Gastrocnemius medialis (tissue), 4 donors: Measurements from ENCODE around the gene GRP. TPM values are rescaled to one million over a fixed set of nuclear protein-coding genes. Genes with fewer than 3 reads are reported as not detected.

Experiments
- ATAC-seq, 2 donors: fragments of 150-250 bp; one replicate each; pipeline ENCODE4 v1.9.1; 2016
- DNase-seq, 2 donors: peaks; one replicate each; pipeline ENCODE4 v3.0.0-alpha.2; 2019
- H3K27ac ChIP-seq, 4 donors: fragments of 200-600 bp; sonication (generic); 1 replicate in 1 of 4; 2 replicates in 3 of 4; pipeline ENCODE4 v1.5.1; 2016 to 2018; ENCODE audit warnings: mild to moderate bottlenecking in 2 of 4, moderate library complexity in 1 of 4
- H3K27me3 ChIP-seq, 3 donors: fragments of 200-600 bp; sonication (generic) in 2 of 3; 1 replicate in 1 of 3; 2 replicates in 2 of 3; pipeline versions ENCODE4 v1.5.1 to v1.6.0; 2016 to 2019; ENCODE audit warnings: mild to moderate bottlenecking in 1 of 3, moderate library complexity in 1 of 3
- H3K36me3 ChIP-seq, 2 donors: fragments of 200-600 bp; sonication (generic) in 1 of 2; one replicate each; pipeline ENCODE4 v1.5.1; 2017 to 2018
- H3K4me1 ChIP-seq, 2 donors: fragments of 200-600 bp; sonication (generic) in 1 of 2; one replicate each; pipeline ENCODE4 v1.5.1; 2016 to 2017; ENCODE audit warnings: mild to moderate bottlenecking in 2 of 2
- H3K4me3 ChIP-seq, 4 donors: fragments of 200-600 bp; sonication (generic) in 3 of 4; 1 replicate in 1 of 4; 2 replicates in 3 of 4; pipeline ENCODE4 v1.5.1; 2016 to 2019; ENCODE audit warnings: mild to moderate bottlenecking in 2 of 4
- H3K9me3 ChIP-seq, 3 donors: fragments of 200-600 bp; sonication (generic) in 2 of 3; 1 replicate in 1 of 3; 2 replicates in 2 of 3; pipeline ENCODE4 v1.5.1; 2016 to 2019
- POLR2A ChIP-seq, 2 donors: fragments of 450-650 bp; IDR thresholded peaks; one replicate each; pipeline ENCODE4 v1.6.1; 2017; ENCODE audit warnings: antibody characterized with exemption in 2 of 2, mild to moderate bottlenecking in 2 of 2, moderate library complexity in 2 of 2
- in situ Hi-C, 4 donors: fragments of 200-750 bp; cut with MboI; loops; one replicate each; pipeline versions ENCODE4 v1.15.0 to v1.8.0; 2017; ENCODE audit warnings: low sequenced_read_pairs in 4 of 4
- intact Hi-C: fragments of 100-400 bp; cut with DNase I; formaldehyde crosslinking; loops from one replicate; pipeline ENCODE4 v1.15.1; 2023; ENCODE audit warnings: low total_unique reads
- total RNA-seq, 4 donors: library from RNA; depleted of rRNA; stranded (reverse); fragments of >200 nt; gene quantifications; one replicate each; pipeline versions ENCODE4 v1.1.0 to v1.2.3, GENCODE V29; 2016
- TF ChIP-seq, protein P1 (sequence below), 5 experiments: fragments of 450-650 bp in 3 of 5; fragments of 200-600 bp in 2 of 5; sonication (generic) in 2 of 5; IDR thresholded peaks in 4 of 5; conservative IDR thresholded peaks in 1 of 5; 1 replicate in 4 of 5; 2 replicates in 1 of 5; pipeline ENCODE4 v1.5.1; 2016 to 2019; ENCODE audit warnings: antibody characterized with exemption in 5 of 5, mild to moderate bottlenecking in 3 of 5, moderate library complexity in 3 of 5

GRP gene
- total RNA-seq, 4 donors from 2014 or later = not detected

DNA sequence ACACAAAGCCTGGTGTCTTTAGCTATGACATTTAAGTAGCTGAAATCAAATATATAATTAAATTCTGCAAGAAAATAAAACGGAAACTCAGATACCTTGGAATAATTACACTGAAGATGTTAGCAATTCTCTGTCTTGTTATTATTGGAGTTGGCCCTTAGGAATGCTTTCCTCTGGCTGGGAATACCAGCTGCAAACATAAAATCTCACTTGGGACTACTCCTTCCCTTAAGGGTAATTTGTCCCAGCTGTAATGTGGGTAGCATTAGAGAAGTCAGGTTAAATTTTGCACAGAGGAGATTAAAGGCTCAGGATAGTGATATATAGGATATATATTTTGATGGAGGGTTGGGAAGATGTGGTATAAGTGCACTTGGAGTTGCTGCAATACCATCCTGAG lies 37.3 kb upstream of the GRP start:
- H3K4me1 ChIP-seq = no peaks in the 10 kb centered on the region
- intact Hi-C loops (no loop called here), in situ Hi-C loops (no loop called here)
- no peaks in the 10 kb centered on the region for H3K9me3 ChIP-seq
- ATAC-seq (no peak), DNase-seq (no peak)
- H3K27ac ChIP-seq = no peak overlapping the region
- no peak overlapping the region for H3K4me3 ChIP-seq
- no peaks in the 10 kb centered on the region for H3K36me3 ChIP-seq
- TF ChIP-seq, protein P1, sequence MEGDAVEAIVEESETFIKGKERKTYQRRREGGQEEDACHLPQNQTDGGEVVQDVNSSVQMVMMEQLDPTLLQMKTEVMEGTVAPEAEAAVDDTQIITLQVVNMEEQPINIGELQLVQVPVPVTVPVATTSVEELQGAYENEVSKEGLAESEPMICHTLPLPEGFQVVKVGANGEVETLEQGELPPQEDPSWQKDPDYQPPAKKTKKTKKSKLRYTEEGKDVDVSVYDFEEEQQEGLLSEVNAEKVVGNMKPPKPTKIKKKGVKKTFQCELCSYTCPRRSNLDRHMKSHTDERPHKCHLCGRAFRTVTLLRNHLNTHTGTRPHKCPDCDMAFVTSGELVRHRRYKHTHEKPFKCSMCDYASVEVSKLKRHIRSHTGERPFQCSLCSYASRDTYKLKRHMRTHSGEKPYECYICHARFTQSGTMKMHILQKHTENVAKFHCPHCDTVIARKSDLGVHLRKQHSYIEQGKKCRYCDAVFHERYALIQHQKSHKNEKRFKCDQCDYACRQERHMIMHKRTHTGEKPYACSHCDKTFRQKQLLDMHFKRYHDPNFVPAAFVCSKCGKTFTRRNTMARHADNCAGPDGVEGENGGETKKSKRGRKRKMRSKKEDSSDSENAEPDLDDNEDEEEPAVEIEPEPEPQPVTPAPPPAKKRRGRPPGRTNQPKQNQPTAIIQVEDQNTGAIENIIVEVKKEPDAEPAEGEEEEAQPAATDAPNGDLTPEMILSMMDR (IDR thresholded peaks at IDR 0.05 in 4 of 5, conservative IDR thresholded peaks at IDR 0.05 in 1 of 5) = no peak
- TF ChIP-seq POLR2A (IDR thresholded peaks at IDR 0.05) = no peak
- H3K27me3 ChIP-seq = peaks cover 0 to 3% (median 0%) of the 10 kb centered on the region in 3 donors

DNA sequence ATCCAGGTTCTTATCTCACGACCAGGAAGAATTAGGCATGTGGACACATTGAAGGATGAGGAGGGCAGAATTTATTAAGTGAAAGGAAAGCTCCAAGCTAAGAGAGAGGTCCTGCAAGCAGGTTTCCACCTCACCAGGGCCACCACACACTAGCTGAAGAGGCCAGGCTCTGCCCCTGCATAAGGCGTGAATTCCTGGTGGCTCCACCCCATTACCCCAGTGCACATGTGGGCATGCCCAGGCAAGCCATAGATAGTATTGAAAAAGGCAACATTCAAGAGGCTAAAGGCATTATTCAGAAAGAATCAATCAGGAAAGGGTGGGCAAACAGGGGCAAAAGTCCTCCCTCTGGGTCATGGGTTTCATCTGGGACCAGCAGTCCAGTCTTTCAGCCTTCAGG lies 30.9 kb upstream of the GRP start:
- H3K36me3 ChIP-seq = no peaks in the 10 kb centered on the region
- no peaks in the 10 kb centered on the region for H3K9me3 ChIP-seq
- no peak overlapping the region for H3K27ac ChIP-seq
- TF ChIP-seq, protein P1 (IDR thresholded peaks at IDR 0.05 in 4 of 5, conservative IDR thresholded peaks at IDR 0.05 in 1 of 5) = no peak
- no peak for TF ChIP-seq POLR2A (IDR thresholded peaks at IDR 0.05)
- no peaks in the 10 kb centered on the region for H3K4me1 ChIP-seq
- DNase-seq (no peak), ATAC-seq (no peak)
- in situ Hi-C loops = no loop called here
- intact Hi-C loops = no loop called here
- no peaks in the 10 kb centered on the region for H3K27me3 ChIP-seq
- no peak overlapping the region for H3K4me3 ChIP-seq

DNA sequence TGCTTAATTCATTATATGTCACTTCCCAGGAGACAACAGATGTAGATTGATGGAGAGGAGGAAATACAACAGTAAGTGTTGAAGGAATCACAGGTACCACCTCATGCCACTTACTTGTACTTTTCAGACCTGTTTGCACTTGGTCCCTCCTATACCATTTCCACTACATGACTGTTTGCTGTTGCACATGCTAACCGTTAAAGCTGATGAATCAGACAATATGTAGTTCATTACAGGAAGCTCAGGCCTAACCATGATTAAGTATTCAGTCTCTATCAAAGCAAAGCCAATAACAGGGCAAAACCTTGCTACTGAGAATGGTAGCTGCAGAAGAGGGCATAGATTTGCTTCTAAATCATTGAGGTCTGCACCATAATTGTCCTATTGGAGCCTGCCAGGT lies 30.2 kb upstream of the GRP start:
- in situ Hi-C loops = no loop called here
- Histone ChIP-seq H3K4me3 (no peak overlapping the region), H3K27ac (no peak overlapping the region), H3K9me3 (no peaks in the 10 kb centered on the region), H3K4me1 (no peaks in the 10 kb centered on the region), H3K36me3 (no peaks in the 10 kb centered on the region), H3K27me3 (no peaks in the 10 kb centered on the region)
- no peak for TF ChIP-seq POLR2A (IDR thresholded peaks at IDR 0.05)
- TF ChIP-seq, protein P1 (IDR thresholded peaks at IDR 0.05 in 4 of 5, conservative IDR thresholded peaks at IDR 0.05 in 1 of 5) = no peak
- ATAC-seq (no peak), DNase-seq (no peak)
- intact Hi-C loops = no loop called here

DNA sequence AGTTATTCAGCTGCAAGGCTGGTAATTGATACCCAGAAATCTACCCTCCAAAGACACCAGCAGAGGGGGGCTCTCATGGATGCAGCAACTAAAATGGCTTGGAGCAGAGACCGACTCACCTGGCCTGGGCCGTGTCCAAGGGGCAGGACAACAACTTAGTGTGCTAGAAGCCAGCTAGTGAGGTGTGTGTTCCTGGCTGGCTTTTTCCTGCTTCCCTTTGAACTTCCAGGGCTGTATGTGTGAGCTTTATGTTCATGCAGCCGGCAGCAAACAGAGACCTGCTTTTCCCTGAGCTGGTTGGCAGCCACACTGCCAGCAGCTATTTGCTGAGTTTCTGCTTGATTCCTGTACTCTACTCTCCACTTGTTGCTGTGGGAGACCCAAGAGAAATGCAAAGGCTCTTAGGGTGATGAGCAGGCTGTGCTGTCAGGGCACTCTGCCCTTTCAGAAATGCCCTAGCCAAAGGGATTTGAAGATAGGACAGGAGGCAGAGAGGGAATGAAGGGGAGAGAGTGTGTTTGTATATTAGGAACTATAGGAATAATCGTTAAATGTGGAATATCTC lies 23.7 kb upstream of the GRP start:
- ATAC-seq = no peak
- H3K36me3 ChIP-seq = no peaks in the 10 kb centered on the region
- in situ Hi-C loops = no loop called here
- intact Hi-C loops = no loop called here
- TF ChIP-seq, protein P1 (IDR thresholded peaks at IDR 0.05 in 4 of 5, conservative IDR thresholded peaks at IDR 0.05 in 1 of 5) = no peak
- no peak for TF ChIP-seq POLR2A (IDR thresholded peaks at IDR 0.05)
- H3K27me3 ChIP-seq = peaks cover 0 to 3% (median 0%) of the 10 kb centered on the region in 3 donors
- H3K9me3 ChIP-seq = no peaks in the 10 kb centered on the region
- no peak overlapping the region for H3K27ac ChIP-seq
- H3K4me3 ChIP-seq = no peak overlapping the region
- no peak for DNase-seq
- H3K4me1 ChIP-seq = no peaks in the 10 kb centered on the region

DNA sequence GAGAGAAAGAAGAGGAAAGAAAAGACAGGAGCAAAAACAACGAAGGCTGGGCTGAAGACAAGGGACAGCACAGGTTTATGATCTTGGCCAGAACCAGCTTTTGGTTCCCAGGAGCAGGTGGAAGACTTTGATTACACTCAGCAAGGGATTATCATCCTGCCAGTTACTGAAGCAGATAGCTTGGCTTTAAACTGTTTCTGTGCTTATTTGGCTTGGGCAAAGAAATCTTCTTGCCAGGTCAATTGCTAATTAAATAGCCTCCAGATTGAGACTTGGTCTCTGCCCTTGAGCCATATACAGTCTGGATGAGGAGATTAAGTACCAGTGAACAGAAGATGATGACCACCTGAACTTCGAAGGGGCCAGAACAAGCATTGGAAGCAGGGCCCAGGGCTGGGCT lies 22.3 kb upstream of the GRP start:
- no peak for DNase-seq
- intact Hi-C loops (no loop called here), in situ Hi-C loops (no loop called here)
- no peaks in the 10 kb centered on the region for H3K9me3 ChIP-seq
- ATAC-seq = no peak
- H3K4me3 ChIP-seq = no peak overlapping the region
- TF ChIP-seq POLR2A (IDR thresholded peaks at IDR 0.05) = no peak
- TF ChIP-seq, protein P1 (IDR thresholded peaks at IDR 0.05 in 4 of 5, conservative IDR thresholded peaks at IDR 0.05 in 1 of 5) = no peak
- H3K27me3 ChIP-seq = peaks cover 0 to 3% (median 0%) of the 10 kb centered on the region in 3 donors
- H3K4me1 ChIP-seq = no peaks in the 10 kb centered on the region
- no peaks in the 10 kb centered on the region for H3K36me3 ChIP-seq
- H3K27ac ChIP-seq = no peak overlapping the region
